Breast epithelium (tissue), 4 donors: ENCODE results near the gene ACACA. TPM values are rescaled to one million over a fixed set of nuclear protein-coding genes. Genes with fewer than 3 reads are reported as not detected.

ENCODE experiments used
- DNase-seq, 2 donors: peaks; one replicate each; pipeline ENCODE4 v3.0.0-alpha.2; 2019; ENCODE audit warnings: low spot score in 2 of 2
- H3K27ac ChIP-seq, 2 donors: fragments of 200-600 bp; sonication (generic) in 1 of 2; one replicate each; pipeline ENCODE4 v1.5.1; 2016 to 2019; ENCODE audit warnings: mild to moderate bottlenecking in 1 of 2
- H3K27me3 ChIP-seq, 2 donors: fragments of 200-600 bp; sonication (generic) in 1 of 2; one replicate each; pipeline versions ENCODE4 v1.5.1 to v1.6.0; 2017 to 2019; ENCODE audit warnings: control low read depth in 1 of 2, mild to moderate bottlenecking in 1 of 2
- H3K36me3 ChIP-seq: fragments of 200-600 bp; one replicate; pipeline ENCODE4 v1.5.1; 2019
- H3K4me1 ChIP-seq, 2 donors: fragments of 200-600 bp; sonication (generic); one replicate each; pipeline ENCODE4 v1.5.1; 2016 to 2019; ENCODE audit warnings: control low read depth in 1 of 2
- H3K4me3 ChIP-seq, 3 donors: fragments of 200-600 bp; sonication (generic); 1 replicate in 2 of 3; 2 replicates in 1 of 3; pipeline ENCODE4 v1.5.1; 2016 to 2019; ENCODE audit warnings: mild to moderate bottlenecking in 3 of 3, moderate library complexity in 2 of 3
- H3K9me3 ChIP-seq, 2 donors: fragments of 200-600 bp; sonication (generic) in 1 of 2; one replicate each; pipeline ENCODE4 v1.5.1; 2016 to 2019; ENCODE audit warnings: control low read depth in 1 of 2
- POLR2A ChIP-seq: fragments of 450-650 bp; IDR thresholded peaks from one replicate; pipeline ENCODE4 v1.6.1; 2016; ENCODE audit warnings: antibody characterized with exemption, mild to moderate bottlenecking, moderate library complexity
- POLR2AphosphoS5 ChIP-seq, 3 donors: sonication (generic); formaldehyde crosslinking; IDR thresholded peaks; one replicate each; pipeline ENCODE4 v1.6.1; 2017; ENCODE audit warnings: antibody characterized with exemption in 3 of 3
- intact Hi-C: fragments of 100-400 bp; cut with DNase I; formaldehyde crosslinking; loops from one replicate; pipeline ENCODE4 v1.15.1; 2023; ENCODE audit warnings: low total_unique reads
- total RNA-seq, 3 donors: library from RNA; depleted of rRNA; stranded (reverse); fragments of >200 nt; gene quantifications; one replicate each; pipeline ENCODE4 v1.1.0, GENCODE V29; 2016
- TF ChIP-seq, protein P1 (sequence below), 3 donors: fragments of 450-650 bp; IDR thresholded peaks; one replicate each; pipeline ENCODE4 v1.5.1; 2016 to 2017; ENCODE audit warnings: antibody characterized with exemption in 3 of 3, mild to moderate bottlenecking in 3 of 3, moderate library complexity in 3 of 3

The ACACA gene
- total RNA-seq, 3 donors from 2014 or later, result 32.8 to 46.5 (median 36.1) TPM

DNA sequence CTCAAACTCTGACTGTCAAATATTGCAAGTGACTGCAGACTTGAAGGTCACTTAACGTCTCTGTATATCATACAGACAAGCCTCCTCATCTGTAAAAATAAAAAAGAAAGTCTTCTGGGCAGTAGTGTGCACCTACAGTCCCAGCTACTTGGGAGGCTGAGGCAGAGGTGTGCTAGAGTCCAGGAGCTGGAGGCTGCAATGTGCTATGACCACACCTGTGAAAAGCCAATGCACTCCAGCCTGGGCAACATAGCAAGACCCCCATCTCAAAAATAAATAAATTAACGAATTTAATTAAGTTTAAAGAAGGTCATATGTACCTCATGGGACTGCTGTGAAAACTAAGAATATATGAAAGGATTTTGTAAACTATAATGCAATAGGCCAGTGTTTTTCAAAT, 65.8 kb downstream of the ACACA start:
- intact Hi-C loops, result no loop called here
- DNase-seq, result no peak
- H3K4me3 ChIP-seq, result no peak overlapping the region
- H3K4me1 ChIP-seq, result no peaks in the 10 kb centered on the region
- no peaks in the 10 kb centered on the region for H3K27me3 ChIP-seq
- TF ChIP-seq POLR2AphosphoS5 (IDR thresholded peaks at IDR 0.05), result no peak
- no peaks in the 10 kb centered on the region for H3K9me3 ChIP-seq
- H3K36me3 ChIP-seq, result no peaks in the 10 kb centered on the region
- no peak overlapping the region for H3K27ac ChIP-seq

DNA sequence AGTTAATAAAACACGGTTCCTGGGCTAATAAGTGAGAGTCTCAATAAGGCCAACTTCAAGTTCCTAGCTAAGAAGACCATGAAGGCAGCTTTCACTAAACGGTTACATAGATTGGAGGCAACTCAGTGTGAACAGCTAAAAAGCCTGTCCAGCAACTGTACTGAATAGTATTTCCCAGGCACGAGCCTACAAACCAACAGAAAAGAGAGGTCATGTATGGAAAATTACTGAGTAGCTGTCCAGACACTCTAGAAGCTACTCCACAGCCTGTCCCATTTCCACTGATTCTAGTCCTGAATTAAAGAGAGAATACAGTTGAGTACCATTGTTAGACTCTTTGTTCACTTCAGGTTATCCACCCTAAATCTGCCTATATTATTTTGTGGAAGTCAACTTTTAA, 67.3 kb downstream of the ACACA start:
- no peak overlapping the region for H3K4me3 ChIP-seq
- no peaks in the 10 kb centered on the region for H3K27me3 ChIP-seq
- no peaks in the 10 kb centered on the region for H3K4me1 ChIP-seq
- H3K36me3 ChIP-seq, result no peaks in the 10 kb centered on the region
- no peaks in the 10 kb centered on the region for H3K9me3 ChIP-seq
- H3K27ac ChIP-seq, result no peak overlapping the region
- no peak for TF ChIP-seq POLR2A
- no peak for TF ChIP-seq POLR2AphosphoS5 (IDR thresholded peaks at IDR 0.05)
- TF ChIP-seq, protein P1, sequence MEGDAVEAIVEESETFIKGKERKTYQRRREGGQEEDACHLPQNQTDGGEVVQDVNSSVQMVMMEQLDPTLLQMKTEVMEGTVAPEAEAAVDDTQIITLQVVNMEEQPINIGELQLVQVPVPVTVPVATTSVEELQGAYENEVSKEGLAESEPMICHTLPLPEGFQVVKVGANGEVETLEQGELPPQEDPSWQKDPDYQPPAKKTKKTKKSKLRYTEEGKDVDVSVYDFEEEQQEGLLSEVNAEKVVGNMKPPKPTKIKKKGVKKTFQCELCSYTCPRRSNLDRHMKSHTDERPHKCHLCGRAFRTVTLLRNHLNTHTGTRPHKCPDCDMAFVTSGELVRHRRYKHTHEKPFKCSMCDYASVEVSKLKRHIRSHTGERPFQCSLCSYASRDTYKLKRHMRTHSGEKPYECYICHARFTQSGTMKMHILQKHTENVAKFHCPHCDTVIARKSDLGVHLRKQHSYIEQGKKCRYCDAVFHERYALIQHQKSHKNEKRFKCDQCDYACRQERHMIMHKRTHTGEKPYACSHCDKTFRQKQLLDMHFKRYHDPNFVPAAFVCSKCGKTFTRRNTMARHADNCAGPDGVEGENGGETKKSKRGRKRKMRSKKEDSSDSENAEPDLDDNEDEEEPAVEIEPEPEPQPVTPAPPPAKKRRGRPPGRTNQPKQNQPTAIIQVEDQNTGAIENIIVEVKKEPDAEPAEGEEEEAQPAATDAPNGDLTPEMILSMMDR (IDR thresholded peaks at IDR 0.05), result no peak
- intact Hi-C loops, result no loop called here
- no peak for DNase-seq

DNA sequence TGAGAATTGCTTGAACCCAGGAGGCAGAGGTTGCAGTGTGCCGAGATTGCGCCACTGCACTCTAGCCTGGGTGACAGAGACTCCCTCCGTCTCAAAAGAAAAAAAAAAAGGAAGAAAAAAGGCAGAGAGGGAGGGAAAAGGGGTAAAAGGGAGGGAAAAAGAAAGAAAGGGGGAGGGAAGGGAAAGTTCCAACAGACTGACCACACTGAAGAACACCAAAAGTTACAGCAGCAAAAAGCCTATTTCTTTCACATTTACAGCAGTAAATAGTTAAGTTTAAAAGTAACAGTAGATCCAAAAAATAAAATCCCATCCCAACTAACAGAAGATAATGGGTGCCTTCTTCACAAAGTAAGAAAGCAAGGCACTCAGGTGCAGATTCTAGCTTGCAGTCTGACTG, 67.8 kb downstream of the ACACA start:
- H3K36me3 ChIP-seq, result no peaks in the 10 kb centered on the region
- H3K27ac ChIP-seq, result no peak overlapping the region
- H3K4me3 ChIP-seq, result no peak overlapping the region
- H3K9me3 ChIP-seq, result no peaks in the 10 kb centered on the region
- no peaks in the 10 kb centered on the region for H3K4me1 ChIP-seq
- TF ChIP-seq POLR2A (no peak), POLR2AphosphoS5 (IDR thresholded peaks at IDR 0.05) (no peak)
- TF ChIP-seq, protein P1 (IDR thresholded peaks at IDR 0.05), result no peak
- DNase-seq, result no peak
- intact Hi-C loops, result no loop called here
- H3K27me3 ChIP-seq, result no peaks in the 10 kb centered on the region

DNA sequence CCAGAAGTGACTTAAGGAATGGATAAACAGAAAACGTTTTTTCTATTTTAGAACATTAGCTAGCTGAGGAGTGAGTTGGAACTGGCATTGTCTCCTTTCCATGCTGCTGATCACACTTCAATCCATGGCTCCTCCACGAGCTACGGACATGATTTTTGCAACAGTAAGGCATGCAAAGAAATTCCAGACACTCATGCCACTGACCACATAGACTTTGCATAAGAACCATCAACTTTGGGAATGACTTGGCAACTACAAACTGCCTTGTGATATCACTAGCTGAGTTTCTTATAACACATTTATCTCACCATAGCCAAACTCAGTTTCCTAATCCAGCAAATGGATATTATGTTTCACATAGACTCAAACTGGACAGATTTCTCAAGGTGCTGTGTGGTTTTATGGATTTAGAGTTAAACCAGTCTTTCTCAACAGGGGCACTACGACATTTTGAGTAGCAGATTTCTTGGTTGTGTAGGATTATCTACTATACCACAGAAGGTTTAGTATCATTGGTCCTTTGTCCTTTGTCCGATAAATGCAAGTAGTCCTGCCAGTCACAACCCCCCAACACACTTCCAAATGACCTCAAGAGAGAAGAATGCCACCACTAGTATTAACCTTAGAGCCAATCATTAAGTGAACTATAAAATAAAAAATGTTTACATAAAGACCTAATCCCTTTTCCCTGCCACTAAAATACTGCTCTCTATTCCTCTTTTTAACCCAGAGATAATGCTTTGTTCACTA, 79.1 kb downstream of the ACACA start:
- H3K36me3 ChIP-seq, result no peaks in the 10 kb centered on the region
- intact Hi-C loops, result no loop called here
- no peak overlapping the region for H3K27ac ChIP-seq
- no peaks in the 10 kb centered on the region for H3K27me3 ChIP-seq
- no peak for DNase-seq
- H3K4me1 ChIP-seq, result no peaks in the 10 kb centered on the region
- TF ChIP-seq POLR2AphosphoS5 (IDR thresholded peaks at IDR 0.05) (no peak), POLR2A (no peak)
- TF ChIP-seq, protein P1 (IDR thresholded peaks at IDR 0.05), result no peak
- H3K9me3 ChIP-seq, result no peaks in the 10 kb centered on the region
- no peak overlapping the region for H3K4me3 ChIP-seq

DNA sequence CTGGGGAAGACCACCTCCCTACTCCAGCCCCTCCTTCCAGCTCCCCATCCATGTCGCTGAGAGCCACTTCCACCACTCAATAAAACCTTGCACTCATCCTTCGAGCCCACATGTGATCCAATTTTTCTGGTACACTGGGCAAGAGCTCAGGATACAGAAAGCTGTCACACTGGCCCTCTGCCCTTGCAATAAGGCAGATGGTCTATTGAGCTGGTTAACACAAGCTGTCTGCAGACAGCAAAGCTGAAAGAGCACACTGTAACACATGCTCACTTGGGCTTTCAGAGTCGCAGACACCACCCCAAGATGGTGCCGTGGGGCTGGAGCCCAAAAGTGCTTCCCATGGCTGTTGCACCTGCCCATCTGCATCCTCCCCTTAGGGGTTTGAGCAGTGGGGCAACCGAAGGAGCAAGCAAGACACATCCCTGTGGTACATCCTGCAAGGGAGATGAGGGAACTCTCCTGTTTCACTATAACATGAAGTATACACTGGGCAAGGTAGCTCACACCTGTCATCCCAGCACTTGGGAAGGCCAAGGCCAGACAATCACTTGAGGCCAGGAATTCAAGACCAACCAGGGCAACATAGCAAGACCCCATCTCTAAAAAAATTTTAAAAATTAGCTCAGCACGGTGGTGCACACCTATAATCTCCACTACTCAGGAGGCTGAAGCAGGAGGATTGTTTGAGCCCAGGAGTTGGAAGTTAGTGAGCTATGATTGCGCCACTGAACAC, 83.6 kb downstream of the ACACA start:
- DNase-seq, result no peak
- intact Hi-C loops, result no loop called here
- Histone ChIP-seq H3K27ac (no peak overlapping the region), H3K9me3 (no peaks in the 10 kb centered on the region), H3K4me1 (no peaks in the 10 kb centered on the region), H3K4me3 (no peak overlapping the region), H3K36me3 (no peaks in the 10 kb centered on the region), H3K27me3 (no peaks in the 10 kb centered on the region)
- TF ChIP-seq, protein P1 (IDR thresholded peaks at IDR 0.05), result no peak
- TF ChIP-seq POLR2A, result no peak
- no peak for TF ChIP-seq POLR2AphosphoS5 (IDR thresholded peaks at IDR 0.05)
